ENCODE results near the gene MAGEA2B.
"Not testable (repeated sequence)": the region's sequence is repeated elsewhere in the genome, so short reads cannot be mapped to it uniquely, and the experiment has no call there.

The MAGEA2B gene, protein sequence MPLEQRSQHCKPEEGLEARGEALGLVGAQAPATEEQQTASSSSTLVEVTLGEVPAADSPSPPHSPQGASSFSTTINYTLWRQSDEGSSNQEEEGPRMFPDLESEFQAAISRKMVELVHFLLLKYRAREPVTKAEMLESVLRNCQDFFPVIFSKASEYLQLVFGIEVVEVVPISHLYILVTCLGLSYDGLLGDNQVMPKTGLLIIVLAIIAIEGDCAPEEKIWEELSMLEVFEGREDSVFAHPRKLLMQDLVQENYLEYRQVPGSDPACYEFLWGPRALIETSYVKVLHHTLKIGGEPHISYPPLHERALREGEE

GRCh38 chrX:152713815-152714787 is at the start of gene MAGEA2B:
Gene MAGEA2B, plus strand, starts transcription at chrX:152714628. Its CDS starts 2,479 bp downstream, at chrX:152717107.
- not testable (repeated sequence) for DNase-seq

GRCh38 chrX:152674135-152674534 is 40.3 kb upstream of the MAGEA2B start:
- DNase-seq = no peak

- not testable (repeated sequence) for DNase-seq
These were observed 39.8 kb upstream of the MAGEA2B start for GRCh38 chrX:152674652-152675051.

DNA sequence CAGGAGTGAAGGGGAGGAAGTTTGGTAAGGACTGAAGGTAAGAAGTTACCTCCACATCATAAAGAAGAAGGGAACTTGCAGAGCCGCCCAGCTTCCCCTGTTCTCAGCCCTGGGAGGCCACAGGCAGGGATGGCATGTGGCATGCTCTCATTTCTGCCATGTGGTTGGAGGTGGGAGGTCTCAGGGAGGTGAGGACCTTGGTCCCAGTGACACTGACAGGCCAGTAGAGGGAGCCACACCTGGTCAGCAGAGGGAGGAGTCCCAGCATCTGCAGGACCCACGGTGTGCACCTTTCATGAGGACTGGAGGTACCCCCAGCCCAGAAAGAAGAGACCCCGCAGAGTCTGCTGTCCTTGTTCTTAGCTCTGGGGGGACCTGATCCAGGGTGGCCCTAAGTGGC is 33.4 kb upstream of the MAGEA2B start:
- not testable (repeated sequence) for DNase-seq

GRCh38 chrX:152697952-152698931 is 16.2 kb upstream of the MAGEA2B start, which contains the start of gene MAGEA3:
Gene MAGEA3, plus strand, starts transcription at chrX:152698794. Its CDS starts 2,039 bp downstream, at chrX:152700833.
- DNase-seq = not testable (repeated sequence)

DNA sequence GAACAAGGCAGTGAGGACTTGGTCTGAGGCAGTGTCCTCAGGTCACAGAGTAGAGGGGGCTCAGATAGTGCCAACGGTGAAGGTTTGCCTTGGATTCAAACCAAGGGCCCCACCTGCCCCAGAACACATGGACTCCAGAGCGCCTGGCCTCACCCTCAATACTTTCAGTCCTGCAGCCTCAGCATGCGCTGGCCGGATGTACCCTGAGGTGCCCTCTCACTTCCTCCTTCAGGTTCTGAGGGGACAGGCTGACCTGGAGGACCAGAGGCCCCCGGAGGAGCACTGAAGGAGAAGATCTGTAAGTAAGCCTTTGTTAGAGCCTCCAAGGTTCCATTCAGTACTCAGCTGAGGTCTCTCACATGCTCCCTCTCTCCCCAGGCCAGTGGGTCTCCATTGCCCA is 14.0 kb upstream of the MAGEA2B start:
- DNase-seq = not testable (repeated sequence)

DNA sequence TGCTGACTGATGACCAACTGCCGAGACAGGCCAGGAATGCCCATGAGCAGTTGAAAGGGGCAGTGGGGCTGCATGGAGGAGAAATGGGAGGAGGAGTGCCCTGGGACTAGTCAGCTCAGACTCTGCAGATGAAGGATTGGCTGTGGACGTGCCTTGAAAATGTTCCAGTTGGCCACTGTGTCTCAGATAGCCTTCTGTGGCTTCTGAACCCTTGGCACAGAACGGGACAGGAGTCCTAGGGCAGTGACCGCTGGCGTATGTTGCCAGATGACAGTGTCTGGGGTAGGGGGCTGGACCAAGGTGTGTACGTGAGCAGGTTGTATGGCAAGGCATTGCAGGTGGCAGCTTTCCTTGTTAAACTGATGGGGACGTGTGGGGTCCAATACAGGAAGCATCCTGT is 7.9 kb upstream of the MAGEA2B start:
- not testable (repeated sequence) for DNase-seq

DNA sequence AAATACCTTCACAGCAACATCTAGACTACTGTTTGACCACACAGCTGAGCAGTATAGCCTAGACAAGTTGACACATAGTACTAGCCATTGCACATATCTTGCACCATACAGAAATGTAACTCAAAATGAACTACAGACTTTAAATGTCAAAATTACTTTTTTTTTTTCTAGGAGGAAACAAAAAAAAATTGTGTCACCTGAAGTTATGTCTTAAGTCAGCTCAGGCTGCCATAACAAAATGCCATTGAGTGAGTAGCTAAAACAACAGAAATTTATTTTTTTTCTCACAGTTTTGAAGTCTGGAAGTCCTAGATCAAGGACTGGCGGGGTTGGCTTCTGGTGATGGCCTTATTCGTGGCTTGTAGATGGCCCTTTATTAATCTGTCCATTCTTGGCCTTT is 5.3 kb upstream of the MAGEA2B start, which contains the start of gene CSAG2:
Gene CSAG2, minus strand, starts transcription at position 101 of the 400 bp plus-strand sequence. CDS start 161 bp downstream, outside the sequence.
- DNase-seq = not testable (repeated sequence)

DNA sequence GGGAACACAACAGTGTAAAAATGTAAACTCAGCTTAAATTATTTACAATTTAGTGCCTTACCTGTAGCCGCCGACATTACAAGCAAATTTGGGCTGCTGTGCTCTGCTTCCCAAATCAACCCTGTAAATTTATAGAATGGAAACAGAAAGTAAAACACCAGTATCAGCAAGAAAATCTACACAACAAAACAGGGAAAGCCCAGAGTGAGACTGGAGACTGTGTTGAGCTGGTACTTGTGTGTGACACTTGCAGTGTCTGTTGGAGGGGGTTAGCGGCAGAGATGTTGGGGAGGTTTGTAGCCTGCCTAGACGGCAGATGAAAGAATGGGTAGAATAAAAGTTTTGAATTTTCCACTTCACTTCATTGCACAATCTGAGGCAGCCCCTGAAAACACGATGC is 1.2 kb upstream of the MAGEA2B start:
- DNase-seq = not testable (repeated sequence)

DNA sequence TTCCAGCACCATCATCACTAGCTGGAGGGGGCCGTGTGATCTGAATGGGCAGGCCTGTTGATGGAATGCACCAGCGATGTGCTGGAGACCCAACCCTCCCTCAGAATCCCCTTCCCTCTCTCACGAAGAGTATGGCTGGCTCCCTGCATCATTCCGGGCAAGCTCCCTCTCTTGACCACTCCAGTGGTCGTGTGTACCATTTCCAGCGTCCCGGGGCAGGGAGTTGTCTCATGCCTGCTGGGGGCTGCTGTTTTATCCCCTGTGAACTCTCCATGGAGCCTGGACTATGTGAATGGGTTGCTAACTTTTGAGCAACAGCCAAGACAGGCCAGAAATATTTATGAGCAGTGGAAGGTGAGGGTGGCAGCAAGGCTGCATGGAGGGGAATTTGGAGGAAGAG is 11.0 kb downstream of the MAGEA2B start:
- no peak for DNase-seq

DNA sequence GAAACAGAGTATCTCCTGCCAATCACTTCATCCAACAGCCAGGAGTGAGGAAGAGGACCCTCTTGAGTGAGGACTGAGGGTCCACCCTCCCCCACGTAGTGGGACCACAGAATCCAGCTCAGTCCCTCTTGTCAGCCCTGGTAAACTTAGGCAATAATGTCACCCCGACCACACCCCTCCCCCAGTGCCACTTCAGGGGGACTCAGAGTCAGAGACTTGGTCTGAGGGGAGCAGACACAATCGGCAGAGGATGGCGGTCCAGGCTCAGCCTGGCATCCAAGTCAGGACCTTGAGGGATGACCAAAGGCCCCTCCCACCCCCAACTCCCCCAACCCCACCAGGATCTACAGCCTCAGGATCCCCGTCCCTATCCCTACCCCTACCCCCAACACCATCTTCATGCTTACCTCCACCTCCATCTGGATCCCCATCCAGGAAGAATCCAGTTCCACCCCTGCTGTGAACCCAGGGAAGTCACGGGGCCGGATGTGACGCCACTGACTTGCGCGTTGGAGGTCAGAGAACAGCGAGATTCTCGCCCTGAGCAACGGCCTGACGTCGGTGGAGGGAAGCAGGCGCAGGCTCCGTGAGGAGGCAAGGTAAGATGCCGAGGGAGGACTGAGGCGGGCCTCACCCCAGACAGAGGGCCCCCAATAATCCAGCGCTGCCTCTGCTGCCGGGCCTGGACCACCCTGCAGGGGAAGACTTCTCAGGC is 19.0 kb downstream of the MAGEA2B start, which contains the start of the genes CSAG1 and MAGEA12:
Gene CSAG1, minus strand, starts transcription at position 461 of the 715 bp plus-strand sequence. CDS start 1,261 bp downstream, outside the sequence.
Gene MAGEA12, plus strand, starts transcription at position 497 of the 715 bp plus-strand sequence. CDS start 2,405 bp downstream, outside the sequence.
- peak; percentile 48 to 73 for DNase-seq

GRCh38 chrX:152734143-152734858 is 19.9 kb downstream of the MAGEA2B start:
- DNase-seq = not testable (repeated sequence)

DNA sequence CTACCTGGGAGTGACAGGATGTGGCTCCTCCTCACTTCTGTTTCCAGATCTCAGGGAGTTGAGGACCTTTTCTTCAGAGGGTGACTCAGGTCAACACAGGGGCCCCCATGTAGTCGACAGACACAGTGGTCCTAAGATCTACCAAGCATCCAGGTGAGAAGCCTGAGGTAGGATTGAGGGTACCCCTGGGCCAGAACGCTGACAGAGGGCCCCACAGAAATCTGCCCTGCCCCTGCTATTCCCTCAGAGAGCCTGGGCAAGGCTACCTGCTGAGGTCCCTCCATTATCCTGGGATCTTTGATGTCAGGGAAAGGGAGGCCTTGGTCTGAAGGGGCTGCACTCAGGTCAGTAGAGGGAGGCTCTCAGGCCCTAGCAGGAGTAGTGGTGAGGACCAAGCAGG is 20.7 kb downstream of the MAGEA2B start:
- no peak for DNase-seq

DNA sequence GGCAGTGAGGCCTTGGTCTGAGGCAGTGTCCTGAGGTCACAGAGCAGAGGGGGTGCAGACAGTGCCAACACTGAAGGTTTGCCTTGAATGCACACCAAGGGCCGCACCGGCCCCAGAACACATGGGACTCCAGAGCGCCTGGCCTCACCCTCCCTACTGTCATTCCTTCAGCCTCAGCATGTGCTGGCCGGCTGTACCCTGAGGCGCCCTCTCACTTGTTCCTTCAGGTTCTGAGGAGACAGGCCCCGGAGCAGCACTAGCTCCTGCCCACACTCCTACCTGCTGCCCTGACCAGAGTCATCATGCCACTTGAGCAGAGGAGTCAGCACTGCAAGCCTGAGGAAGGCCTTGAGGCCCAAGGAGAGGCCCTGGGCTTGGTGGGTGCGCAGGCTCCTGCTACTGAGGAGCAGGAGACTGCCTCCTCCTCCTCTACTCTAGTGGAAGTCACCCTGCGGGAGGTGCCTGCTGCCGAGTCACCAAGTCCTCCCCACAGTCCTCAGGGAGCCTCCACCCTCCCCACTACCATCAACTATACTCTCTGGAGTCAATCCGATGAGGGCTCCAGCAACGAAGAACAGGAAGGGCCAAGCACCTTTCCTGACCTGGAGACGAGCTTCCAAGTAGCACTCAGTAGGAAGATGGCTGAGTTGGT is 21.6 kb downstream of the MAGEA2B start:
- no peak for DNase-seq

GRCh38 chrX:152736528-152736927 is 22.1 kb downstream of the MAGEA2B start:
- not testable (repeated sequence) for DNase-seq

- no peak for DNase-seq
These were observed 24.1 kb downstream of the MAGEA2B start for GRCh38 chrX:152738560-152738959.

- DNase-seq = not testable (repeated sequence)
These were observed 39.5 kb downstream of the MAGEA2B start, which contains the start of gene MAGEA2 for GRCh38 chrX:152753686-152754650. Gene MAGEA2, minus strand, starts transcription at chrX:152753842. Its CDS starts 2,479 bp downstream, at chrX:152751363.

DNA sequence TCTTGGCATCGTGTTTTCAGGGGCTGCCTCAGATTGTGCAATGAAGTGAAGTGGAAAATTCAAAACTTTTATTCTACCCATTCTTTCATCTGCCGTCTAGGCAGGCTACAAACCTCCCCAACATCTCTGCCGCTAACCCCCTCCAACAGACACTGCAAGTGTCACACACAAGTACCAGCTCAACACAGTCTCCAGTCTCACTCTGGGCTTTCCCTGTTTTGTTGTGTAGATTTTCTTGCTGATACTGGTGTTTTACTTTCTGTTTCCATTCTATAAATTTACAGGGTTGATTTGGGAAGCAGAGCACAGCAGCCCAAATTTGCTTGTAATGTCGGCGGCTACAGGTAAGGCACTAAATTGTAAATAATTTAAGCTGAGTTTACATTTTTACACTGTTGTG is 40.4 kb downstream of the MAGEA2B start:
- not testable (repeated sequence) for DNase-seq
